Endothelial cell of umbilical vein (primary cell): Measurements from ENCODE around the gene C19orf25.
"Not testable (repeated sequence)": the region's sequence is repeated elsewhere in the genome, so short reads cannot be mapped to it uniquely, and the experiment has no call there.

Experiments
- CTCF ChIP-seq, 2 donors: IDR thresholded peaks; 1 replicate in 1 of 2; 2 replicates in 1 of 2; pipeline ENCODE4 v1.5.1; 2011; ENCODE audit warnings: low read length in 2 of 2, mild to moderate bottlenecking in 2 of 2, moderate library complexity in 2 of 2, control low read depth in 1 of 2, inconsistent platforms in 1 of 2, low read depth in 1 of 2; ENCODE audit not compliant: insufficient read depth in 1 of 2; ENCODE audit errors: extremely low read depth in 1 of 2
- EZH2 ChIP-seq: IDR thresholded peaks from 2 replicates; pipeline ENCODE4 v1.6.1; 2012; ENCODE audit warnings: borderline replicate concordance, low read depth, mild to moderate bottlenecking, moderate library complexity, low read length, inconsistent platforms; ENCODE audit not compliant: severe bottlenecking
- MYC ChIP-seq: IDR thresholded peaks from one replicate; pipeline ENCODE4 v1.6.1; 2011; ENCODE audit warnings: mild to moderate bottlenecking, low read depth, low read length
- POLR2A ChIP-seq: IDR thresholded peaks from 2 replicates; pipeline ENCODE4 v1.6.1; 2012; ENCODE audit warnings: low read depth, mild to moderate bottlenecking, control low read depth, low read length
- POLR2AphosphoS5 ChIP-seq: IDR thresholded peaks from 2 replicates; pipeline ENCODE4 v1.6.1; 2012; ENCODE audit warnings: low read depth, mild to moderate bottlenecking, control low read depth, low read length, moderate library complexity; ENCODE audit not compliant: insufficient read depth
- TF ChIP-seq, protein P1 (sequence below): IDR thresholded peaks from 2 replicates; pipeline ENCODE4 v1.6.1; 2011; ENCODE audit not compliant: insufficient read depth, insufficient read length

DNA sequence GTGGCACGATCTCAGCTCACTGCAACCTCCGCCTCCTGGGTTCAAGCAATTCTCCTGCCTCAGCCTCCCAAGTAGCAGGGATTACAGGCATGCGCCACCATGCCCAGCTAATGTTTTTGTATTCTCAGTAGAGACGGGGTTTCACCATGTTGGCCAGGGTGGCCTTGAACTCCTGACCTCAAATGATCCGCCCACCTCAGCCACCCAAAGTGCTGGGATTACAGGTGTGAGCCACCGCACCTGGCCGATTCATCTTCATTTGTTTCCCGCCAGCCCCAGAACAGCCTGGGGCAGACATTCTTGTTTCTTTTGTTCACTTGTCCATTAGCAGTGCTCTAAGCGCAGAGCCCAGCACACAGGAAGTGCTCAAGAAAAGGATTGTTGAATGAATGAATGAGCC lies 2.0 kb downstream of the C19orf25 start:
- not testable (repeated sequence) for TF ChIP-seq CTCF (IDR thresholded peaks at IDR 0.05; ENCODE audit: extremely low read depth in 1 of 2, insufficient read depth in 1 of 2, low read depth in 1 of 2, low read length in 2 of 2); POLR2AphosphoS5; EZH2; POLR2A; MYC
- TF ChIP-seq, protein P1, sequence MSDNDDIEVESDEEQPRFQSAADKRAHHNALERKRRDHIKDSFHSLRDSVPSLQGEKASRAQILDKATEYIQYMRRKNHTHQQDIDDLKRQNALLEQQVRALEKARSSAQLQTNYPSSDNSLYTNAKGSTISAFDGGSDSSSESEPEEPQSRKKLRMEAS: not testable (repeated sequence)
